Panc1 (cell line): ENCODE results near the gene RNF224. TPM values are rescaled to one million over a fixed set of nuclear protein-coding genes. Genes with fewer than 3 reads are reported as not detected.

Experiments
- ATAC-seq: fragments of 200-7000 bp; cut with Tn5 transposase; 2 replicates; pipeline ENCODE4 v1.9.1; 2020; ENCODE audit warnings: mild to moderate bottlenecking, moderate library complexity
- BruUV-seq: library from RNA; stranded (reverse); fragments of 400-500 nt; replicated peaks from 2 replicates; lab custom pipeline; 2021; lab: Mats Ljungman, UMichigan
- CTCF ChIA-PET: fragments of 300-600 bp; sonication (Branson Sonifier 250); formaldehyde crosslinking; loops from one replicate; lab custom pipeline; 2022; ENCODE audit warnings: antibody characterized with exemption; lab: Charles Lee
- POLR2A ChIA-PET: fragments of 300-600 bp; sonication (Branson Sonifier 250); formaldehyde crosslinking; loops from one replicate; lab custom pipeline; 2022; ENCODE audit warnings: antibody characterized with exemption; lab: Charles Lee
- DNase-seq: peaks from one replicate; pipeline ENCODE4 v3.0.0-alpha.2; 2010; ENCODE audit warnings: low read depth, low spot score
- H3K27ac ChIP-seq: 2 replicates; pipeline ENCODE4 v1.5.1; 2011; ENCODE audit warnings: mild to moderate bottlenecking, low read length, inconsistent platforms
- H3K27me3 ChIP-seq: fragments of 200-500 bp; sonication (Bioruptor generic); 2 replicates; pipeline ENCODE4 v1.6.0; 2014; ENCODE audit warnings: low read length, inconsistent platforms; ENCODE audit not compliant: control insufficient read depth, insufficient read depth
- H3K36me3 ChIP-seq: fragments of 200-500 bp; sonication (Bioruptor generic); 2 replicates; pipeline ENCODE4 v1.5.1; 2014; ENCODE audit warnings: inconsistent platforms, mild to moderate bottlenecking, low read length, moderate library complexity; ENCODE audit not compliant: control insufficient read depth, insufficient read depth
- H3K4me1 ChIP-seq: 2 replicates; pipeline ENCODE4 v1.5.1; 2011; ENCODE audit warnings: inconsistent platforms, mild to moderate bottlenecking, low read length, moderate library complexity; ENCODE audit not compliant: control insufficient read depth, insufficient read depth
- H3K4me3 ChIP-seq, 2 experiments: 2 replicates each; pipeline ENCODE4 v1.5.1; 2011 to 2012; ENCODE audit warnings: low read depth in 2 of 2, low read length in 2 of 2, mild to moderate bottlenecking in 2 of 2, inconsistent platforms in 1 of 2, moderate library complexity in 1 of 2
- H3K9me3 ChIP-seq: fragments of 200-500 bp; sonication (Bioruptor generic); 2 replicates; pipeline ENCODE4 v1.5.1; 2014; ENCODE audit warnings: low read depth, mild to moderate bottlenecking, inconsistent platforms, low read length, moderate library complexity; ENCODE audit not compliant: control insufficient read depth, insufficient read depth
- CTCF ChIP-seq: fragments of 450-650 bp; IDR thresholded peaks from 2 replicates; pipeline ENCODE4 v1.5.1; 2017; ENCODE audit warnings: mild to moderate bottlenecking
- POLR2AphosphoS5 ChIP-seq: IDR thresholded peaks from 2 replicates; pipeline ENCODE4 v1.6.1; 2012; ENCODE audit warnings: mild to moderate bottlenecking, low read depth, low read length, moderate library complexity
- REST ChIP-seq, 2 experiments: IDR thresholded peaks; 2 replicates each; pipeline ENCODE4 v1.6.1; 2011 to 2012; ENCODE audit warnings: low read depth in 2 of 2, control low read depth in 1 of 2, low read length in 1 of 2, mild to moderate bottlenecking in 1 of 2, moderate library complexity in 1 of 2; ENCODE audit not compliant: insufficient read depth in 1 of 2
- SIN3A ChIP-seq: IDR thresholded peaks from 2 replicates; pipeline ENCODE4 v1.6.1; 2012; ENCODE audit warnings: low read depth, mild to moderate bottlenecking, low read length, moderate library complexity, borderline replicate concordance; ENCODE audit not compliant: insufficient read depth
- TCF7L2 ChIP-seq: IDR thresholded peaks from 2 replicates; pipeline ENCODE4 v1.6.1; 2011; ENCODE audit warnings: mild to moderate bottlenecking, low read depth, low read length, inconsistent platforms
- in situ Hi-C: cut with HindIII; loops from 2 replicates; pipeline ENCODE4 v1.10.0; 2016; ENCODE audit warnings: low sequenced_read_pairs, low pct_unique_long_range_greater_than_20kb
- intact Hi-C: fragments of 100-400 bp; cut with micrococcal nuclease; formaldehyde crosslinking; loops from one replicate; pipeline ENCODE4 v1.10.0; 2022; ENCODE audit not compliant: unreplicated experiment
- total RNA-seq: library from RNA; stranded (reverse); gene quantifications from one replicate; pipeline ENCODE4 v1.2.1, GENCODE V29; 2021; ENCODE audit not compliant: unreplicated experiment

Gene RNF224
- total RNA-seq, 1 experiment from 2014 or later, result 0.15 TPM

GRCh38 chr9:137201205-137201868 lies 26.0 kb upstream of the RNF224 start:
- H3K4me1 ChIP-seq, result peaks cover 32% of the 10 kb centered on the region
- peak; percentile 4 for ATAC-seq
- no peak for TF ChIP-seq TCF7L2
- no peak for TF ChIP-seq CTCF
- TF ChIP-seq SIN3A, result no peak
- no peak for TF ChIP-seq POLR2AphosphoS5
- TF ChIP-seq REST (IDR thresholded peaks at IDR 0.05; ENCODE audit: insufficient read depth in 1 of 2, low read depth in 2 of 2, low read length in 1 of 2), result no peak
- no peaks in the 10 kb centered on the region for H3K9me3 ChIP-seq
- intact Hi-C loops, result no loop called here
- BruUV-seq, result no TSS peak
- peak overlapping the region; percentile 60 to 63 for H3K4me3 ChIP-seq
- POLR2A ChIA-PET, result interaction anchor here (0.5 to 0.8 kb wide), 2 partner anchors 11 to 87 kb away, joined by 4 read pairs; partner anchors contain the start of gene DPP7
- in situ Hi-C loops, result no loop called here
- no peaks in the 10 kb centered on the region for H3K27me3 ChIP-seq
- peak overlapping the region; percentile 65 for H3K27ac ChIP-seq
- CTCF ChIA-PET, result interaction anchor here (1.1 kb wide), 1 partner anchor 35 kb away, joined by 8 read pairs; no protein-coding TSS in a partner anchor
- peaks cover 2% of the 10 kb centered on the region; the same call in 1 of the 2 replicates for H3K36me3 ChIP-seq
- no peak for DNase-seq

DNA sequence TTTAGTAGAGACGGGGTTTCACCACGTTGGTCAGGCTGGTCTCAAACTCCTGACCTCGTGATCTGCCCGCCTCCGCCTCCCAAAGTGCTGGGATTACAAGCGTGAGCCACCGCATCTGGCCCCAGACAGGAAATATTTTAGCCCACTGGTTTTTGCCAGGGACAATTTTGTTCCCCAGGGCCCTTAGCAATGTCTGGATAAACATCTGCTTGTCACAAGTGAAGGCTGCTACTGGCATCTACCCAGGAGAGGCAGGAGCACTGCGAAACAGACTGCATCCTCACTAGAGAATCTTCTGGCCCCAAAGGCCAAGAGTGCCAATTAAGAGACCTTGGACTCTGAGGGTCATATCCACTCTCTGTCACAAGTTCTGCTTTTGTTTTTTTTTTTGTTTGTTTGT lies 24.3 kb upstream of the RNF224 start:
- no peaks in the 10 kb centered on the region for H3K9me3 ChIP-seq
- DNase-seq, result no peak
- no peak overlapping the region for H3K27ac ChIP-seq
- peaks cover 27% of the 10 kb centered on the region for H3K4me1 ChIP-seq
- H3K27me3 ChIP-seq, result no peaks in the 10 kb centered on the region
- no peak overlapping the region for H3K4me3 ChIP-seq
- no TSS peak for BruUV-seq
- ChIA-PET POLR2A (no interaction called here), CTCF (interaction anchor here (0.6 to 1.0 kb wide), 3 partner anchors 14 to 871 kb away, joined by 3 to 20 read pairs (median 8); no protein-coding TSS in a partner anchor)
- no peak for TF ChIP-seq SIN3A
- no peak for TF ChIP-seq REST (IDR thresholded peaks at IDR 0.05; ENCODE audit: insufficient read depth in 1 of 2, low read depth in 2 of 2, low read length in 1 of 2)
- TF ChIP-seq POLR2AphosphoS5, result no peak
- intact Hi-C loops (no loop called here), in situ Hi-C loops (no loop called here)
- peaks cover 2% of the 10 kb centered on the region; the same call in 1 of the 2 replicates for H3K36me3 ChIP-seq
- ATAC-seq, result no peak
